ENCODE measurements around the gene PP2D1.
"Not testable (repeated sequence)": the region's sequence is repeated elsewhere in the genome, so short reads cannot be mapped to it uniquely, and the experiment has no call there.

PP2D1 gene

GRCh38 chr3:19970327-19970726 lies 41.7 kb downstream of the PP2D1 start:
- no peak for DNase-seq (ENCODE audit: low read depth)

- no peak for DNase-seq (ENCODE audit: low read depth)
Measured at GRCh38 chr3:19967812-19968211, 44.3 kb downstream of the PP2D1 start.

DNA sequence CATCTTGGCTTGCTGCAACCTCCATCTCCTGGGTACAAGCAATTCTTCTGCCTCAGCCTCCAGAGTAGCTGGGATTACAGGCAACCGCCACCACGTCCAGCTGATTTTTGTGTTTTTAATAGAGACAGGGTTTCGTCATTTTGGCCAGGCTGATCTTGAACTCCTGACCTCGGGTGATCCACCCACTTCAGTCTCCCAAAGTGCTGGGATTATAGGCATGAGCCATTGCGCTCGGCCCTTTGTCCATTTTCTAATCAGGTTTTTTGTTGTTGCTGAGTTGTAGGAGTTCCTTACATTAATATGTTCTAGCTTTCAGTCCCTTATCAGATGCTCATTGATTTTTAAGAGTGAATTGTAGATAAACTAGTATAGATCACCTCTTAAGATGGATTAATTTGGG lies 44.9 kb downstream of the PP2D1 start:
- DNase-seq (ENCODE audit: low read depth) = no peak

- DNase-seq (ENCODE audit: low read depth) = no peak
Measured at GRCh38 chr3:19961960-19962359, 50.1 kb downstream of the PP2D1 start.

DNA sequence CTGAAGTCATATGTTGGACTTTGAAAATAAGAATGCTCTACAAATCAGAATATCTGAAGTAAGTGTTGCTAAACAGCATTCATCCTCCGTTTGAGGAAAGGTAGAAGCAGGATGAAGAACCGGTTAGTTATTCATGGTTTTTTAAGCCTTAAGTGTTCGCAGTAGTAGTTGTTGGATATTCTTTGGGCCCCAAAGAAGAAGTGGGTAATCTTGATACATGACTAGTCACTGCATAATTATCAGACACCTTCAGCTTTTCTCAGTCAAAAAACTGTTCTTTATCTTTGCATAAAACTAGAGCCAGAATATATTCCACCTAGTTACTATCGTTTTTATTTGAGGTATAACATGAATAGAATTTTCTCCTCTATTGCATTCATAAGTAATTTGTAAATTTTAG lies 51.4 kb downstream of the PP2D1 start:
- DNase-seq (ENCODE audit: low read depth) = no peak

GRCh38 chr3:19959505-19959904 lies 52.6 kb downstream of the PP2D1 start:
- DNase-seq (ENCODE audit: low read depth) = no peak

- DNase-seq (ENCODE audit: low read depth) = not testable (repeated sequence)
Measured at GRCh38 chr3:19957354-19957753, 54.7 kb downstream of the PP2D1 start.

GRCh38 chr3:19954676-19955075 lies 57.4 kb downstream of the PP2D1 start:
- no peak for DNase-seq (ENCODE audit: low read depth)

- no peak for DNase-seq (ENCODE audit: low read depth)
Measured at GRCh38 chr3:19950316-19950715, 61.7 kb downstream of the PP2D1 start.

GRCh38 chr3:19948226-19948591 lies 63.9 kb downstream of the PP2D1 start:
- DNase-seq (ENCODE audit: low read depth) = no peak

DNA sequence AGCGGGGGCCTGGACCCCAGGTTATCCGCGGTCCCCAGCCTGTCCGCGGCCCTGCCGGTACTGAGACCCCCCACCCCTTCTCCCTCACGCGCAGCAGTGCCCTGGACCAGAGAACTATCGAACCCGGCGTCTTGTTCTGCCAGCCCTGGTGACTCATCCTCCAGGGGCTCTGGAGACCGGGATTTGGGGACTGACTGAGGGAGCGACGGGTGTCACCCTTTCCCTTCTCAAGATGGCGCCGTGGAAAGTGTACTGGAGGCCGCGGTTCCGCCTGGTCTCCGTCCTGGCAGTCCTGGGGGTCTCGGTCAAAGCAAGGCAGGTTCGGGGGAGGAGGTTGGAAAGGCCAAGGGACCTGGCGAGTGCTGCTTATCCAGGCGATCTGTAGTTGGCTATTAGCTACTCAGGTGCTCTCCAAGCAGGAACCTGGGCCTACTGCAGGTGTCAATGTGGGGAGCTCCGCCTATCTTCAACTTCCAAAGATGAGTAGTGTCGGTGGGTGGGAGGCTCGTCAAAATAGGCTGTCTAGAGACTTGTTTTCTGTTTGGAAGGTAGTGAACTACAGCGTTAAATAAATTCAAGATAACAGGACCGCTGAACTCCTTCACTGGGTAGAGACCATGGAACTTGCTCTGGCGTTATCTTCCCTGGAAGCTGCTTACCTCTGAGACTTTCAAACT lies 64.4 kb downstream of the PP2D1 start:
- peak; percentile 74 for DNase-seq (ENCODE audit: low read depth)

GRCh38 chr3:19946832-19947548 lies 65.1 kb downstream of the PP2D1 start, which contains the start of gene RAB5A:
TSS of gene RAB5A (plus strand) at chr3:19947097. CDS start at chr3:19950899, 3,802 bp downstream.
- DNase-seq (ENCODE audit: low read depth) = peak; percentile 97

GRCh38 chr3:19945969-19946831 lies 65.9 kb downstream of the PP2D1 start:
- peak; percentile 10 for DNase-seq (ENCODE audit: low read depth)

GRCh38 chr3:19945534-19945933 lies 66.5 kb downstream of the PP2D1 start:
- no peak for DNase-seq (ENCODE audit: low read depth)

DNA sequence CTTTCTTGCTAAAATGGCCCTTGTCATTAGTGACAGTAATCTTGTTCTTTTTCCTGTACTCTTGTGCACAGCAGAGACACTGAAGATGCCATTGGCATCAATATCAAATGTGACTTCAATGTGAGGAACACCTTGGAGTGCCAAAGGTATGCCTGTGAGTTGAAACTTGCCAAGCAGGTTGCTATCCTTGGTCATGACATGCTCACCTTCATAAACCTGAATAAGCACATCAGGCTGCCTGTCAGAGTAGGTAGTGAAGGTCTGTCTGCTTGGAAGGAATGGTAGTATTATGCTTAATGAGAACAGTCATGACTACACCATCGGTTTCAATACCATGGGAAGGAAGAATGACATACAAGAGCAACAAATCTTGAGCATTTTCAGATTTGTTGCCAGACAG lies 71.4 kb downstream of the PP2D1 start:
- DNase-seq (ENCODE audit: low read depth) = no peak

GRCh38 chr3:19938295-19938627 lies 73.8 kb downstream of the PP2D1 start:
- DNase-seq (ENCODE audit: low read depth) = no peak

DNA sequence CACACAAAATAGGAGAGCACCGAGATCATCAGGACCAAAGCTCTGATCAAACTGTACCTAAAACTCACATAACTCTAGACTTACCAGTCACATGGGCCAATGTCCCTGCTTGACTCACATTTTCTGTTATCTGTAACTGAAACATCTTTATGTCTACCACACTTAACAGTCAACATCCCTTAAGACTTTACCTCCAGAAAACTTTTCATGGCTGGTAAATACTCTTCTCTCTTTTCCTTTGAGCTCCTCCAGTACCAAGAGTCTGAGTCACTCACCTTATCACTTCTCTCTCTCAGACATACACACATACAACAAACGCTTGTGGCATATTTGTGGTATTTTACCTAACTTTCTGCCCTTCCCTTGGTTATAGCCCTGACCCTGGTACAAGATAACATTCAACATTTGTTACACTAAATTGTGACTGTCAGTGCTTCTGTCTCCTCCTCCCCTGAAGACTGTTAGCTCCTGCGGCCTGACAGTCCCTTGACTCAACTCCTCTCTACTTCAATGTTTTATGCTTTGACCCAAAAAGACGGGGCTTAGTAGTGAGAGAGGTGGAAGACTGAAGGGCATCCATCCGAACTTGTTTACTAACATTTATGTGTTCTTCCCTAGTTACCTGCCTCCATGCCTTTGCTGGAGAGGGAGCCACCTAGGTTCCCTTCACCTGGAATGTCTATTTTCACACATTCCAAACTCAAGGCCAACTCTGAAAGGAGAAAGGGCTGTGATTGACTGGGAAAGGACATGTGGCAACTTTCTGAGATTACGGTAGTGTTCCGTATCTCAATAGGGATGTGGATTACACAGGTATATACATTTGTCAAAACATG lies 74.4 kb downstream of the PP2D1 start:
- DNase-seq (ENCODE audit: low read depth) = peak; percentile 6
